A549 (cell line): ENCODE measurements around the gene CDH26. TPM values are rescaled to one million over a fixed set of nuclear protein-coding genes. Genes with fewer than 3 reads are reported as not detected.

Experiments
- ATAC-seq, 2 experiments: fragments of 200-7000 bp in 1 of 2; fragments of >200 bp in 1 of 2; cut with Nextera tagmentation in 1 of 2; cut with Tn5 transposase in 1 of 2; 3 replicates each; pipeline versions ENCODE4 v1.8.0 to v1.9.1; 2018 to 2020; ENCODE audit warnings: mild to moderate bottlenecking in 1 of 2, moderate library complexity in 1 of 2
- CTCF ChIA-PET: fragments of 300-600 bp; sonication (Branson Sonifier 250); formaldehyde crosslinking; extraction: SDS; loops from one replicate; lab custom pipeline; 2021; ENCODE audit warnings: antibody characterized with exemption, inconsistent platforms; lab: Yijun Ruan, JAX
- POLR2A ChIA-PET: fragments of 350-600 bp; formaldehyde crosslinking; extraction: SDS; loops from one replicate; lab custom pipeline; 2021; ENCODE audit warnings: antibody characterized with exemption, inconsistent platforms; lab: Yijun Ruan, JAX
- DNase-seq, 2 experiments: peaks; one replicate each; pipeline versions ENCODE4 v3.0.0 to v3.0.0-alpha.2; 2011 to 2016; ENCODE audit warnings: low read depth in 1 of 2, low spot score in 1 of 2
- FAIRE-seq: peaks from 2 replicates; lab custom pipeline; 2011; peaks lifted over from hg19 to GRCh38; lab: Jason Lieb, UNC
- H3K27ac ChIP-seq, 2 experiments: fragments of >200 bp; sonication (Bioruptor Twin); formaldehyde crosslinking; 3 replicates each; pipeline ENCODE4 v1.5.1; 2016 to 2017
- H3K4me1 ChIP-seq: fragments of >200 bp; sonication (Bioruptor Twin); formaldehyde crosslinking; 3 replicates; pipeline ENCODE4 v1.6.1; 2016
- H3K4me2 ChIP-seq: fragments of >200 bp; sonication (Bioruptor Twin); formaldehyde crosslinking; 3 replicates; pipeline ENCODE4 v1.6.1; 2016
- H3K4me3 ChIP-seq: fragments of >200 bp; sonication (Bioruptor Twin); formaldehyde crosslinking; 3 replicates; pipeline ENCODE4 v1.5.1; 2016
- H3K9me3 ChIP-seq: fragments of >200 bp; sonication (Bioruptor Twin); formaldehyde crosslinking; 3 replicates; pipeline ENCODE4 v1.6.1; 2016
- CBX8 ChIP-seq: fragments of 200-600 bp; sonication (generic); IDR thresholded peaks from 2 replicates; pipeline ENCODE4 v1.6.1; 2016
- CEBPB ChIP-seq, 2 experiments: fragments of >200 bp in 1 of 2; sonication (Bioruptor Twin) in 1 of 2; formaldehyde crosslinking in 1 of 2; IDR thresholded peaks; 2 replicates each; pipeline ENCODE4 v1.6.1; 2012 to 2016
- CHD4 ChIP-seq: fragments of 200-600 bp; sonication (generic); IDR thresholded peaks from 2 replicates; pipeline ENCODE4 v1.6.1; 2016; ENCODE audit warnings: antibody characterized with exemption, mild to moderate bottlenecking, borderline replicate concordance
- HOXB5 ChIP-seq: fragments of 250-450 bp; sonication (Bioruptor Pico); IDR thresholded peaks from 2 replicates; pipeline ENCODE4 v1.5.0; 2020; ENCODE audit warnings: mild to moderate bottlenecking, moderate library complexity
- JUN ChIP-seq, 2 experiments: fragments of >200 bp; sonication (Bioruptor Twin); formaldehyde crosslinking; IDR thresholded peaks; 2 replicates in 1 of 2; 3 replicates in 1 of 2; pipeline ENCODE4 v1.6.1; 2016 to 2017
- MAFK ChIP-seq: fragments of 450-650 bp; IDR thresholded peaks from 2 replicates; pipeline ENCODE4 v1.6.1; 2014; ENCODE audit not compliant: partially characterized antibody
- MYC ChIP-seq: IDR thresholded peaks from 2 replicates; pipeline ENCODE4 v1.6.1; 2012; ENCODE audit warnings: mild to moderate bottlenecking, inconsistent platforms, low read length, improper control_type of control experiment, borderline replicate concordance
- POLR2AphosphoS2 ChIP-seq: conservative IDR thresholded peaks from 2 replicates; pipeline ENCODE4 v1.6.1; 2012; ENCODE audit warnings: low read length, improper control_type of control experiment, inconsistent platforms
- TP53 ChIP-seq: fragments of 250-450 bp; sonication (Bioruptor Pico); IDR thresholded peaks from 2 replicates; pipeline ENCODE4 v1.5.0; 2021; ENCODE audit warnings: mild to moderate bottlenecking, moderate library complexity
- ZFP36 ChIP-seq: fragments of 450-650 bp; IDR thresholded peaks from 2 replicates; pipeline ENCODE4 v1.6.1; 2014; ENCODE audit warnings: borderline replicate concordance; ENCODE audit not compliant: partially characterized antibody
- WGBS: methylation state at CpG from one replicate; pipeline ENCODE4 v1.1.6; 2017; ENCODE audit errors: missing lambda C conversion rate; 5-methylcytosine and 5-hydroxymethylcytosine counted together
- polyA plus RNA-seq, 4 experiments: library from polyadenylated mRNA; depleted of rRNA in 3 of 4; stranded (reverse); fragments of >200 nt; fragmentation: RNase III in 1 of 4; extraction: RNeasy Plus Mini Kit Qiagen cat#74134 plus additional on column Dnase treatment in 1 of 4; gene quantifications; 2 replicates in 3 of 4; 3 replicates in 1 of 4; pipeline ENCODE4 v1.2.3, GENCODE V29; 2011 to 2017
- TF ChIP-seq, protein P1 (sequence below): IDR thresholded peaks from 2 replicates; pipeline ENCODE4 v1.6.1; 2012; ENCODE audit warnings: low read depth, borderline replicate concordance
- TF ChIP-seq, protein P2 (sequence below): fragments of 450-650 bp; IDR thresholded peaks from 2 replicates; pipeline ENCODE4 v1.6.1; 2014; ENCODE audit warnings: antibody characterized with exemption
- TF ChIP-seq, protein P3 (sequence below): IDR thresholded peaks from 2 replicates; pipeline ENCODE4 v1.6.1; 2012
- TF ChIP-seq, protein P4 (sequence below): IDR thresholded peaks from 2 replicates; pipeline ENCODE4 v1.6.1; 2012
- TF ChIP-seq, protein P5 (sequence below): fragments of 150-350 bp; IDR thresholded peaks from 2 replicates; pipeline ENCODE4 v1.6.1; 2014; ENCODE audit warnings: low read depth, mild to moderate bottlenecking, low read length
- TF ChIP-seq, protein P6 (sequence below): fragments of 250-450 bp; sonication (Bioruptor Pico); IDR thresholded peaks from 2 replicates; pipeline ENCODE4 v1.5.0; 2020; ENCODE audit warnings: low read depth, mild to moderate bottlenecking, moderate library complexity
- TF ChIP-seq, protein P7 (sequence below): fragments of >200 bp; sonication (Bioruptor Twin); formaldehyde crosslinking; IDR thresholded peaks from 3 replicates; pipeline ENCODE4 v1.6.1; 2016

CDH26 gene
- polyA plus RNA-seq, 2 of the 4 experiments (the other 2 are of a cell fraction) = 0.27 to 0.57 TPM

DNA sequence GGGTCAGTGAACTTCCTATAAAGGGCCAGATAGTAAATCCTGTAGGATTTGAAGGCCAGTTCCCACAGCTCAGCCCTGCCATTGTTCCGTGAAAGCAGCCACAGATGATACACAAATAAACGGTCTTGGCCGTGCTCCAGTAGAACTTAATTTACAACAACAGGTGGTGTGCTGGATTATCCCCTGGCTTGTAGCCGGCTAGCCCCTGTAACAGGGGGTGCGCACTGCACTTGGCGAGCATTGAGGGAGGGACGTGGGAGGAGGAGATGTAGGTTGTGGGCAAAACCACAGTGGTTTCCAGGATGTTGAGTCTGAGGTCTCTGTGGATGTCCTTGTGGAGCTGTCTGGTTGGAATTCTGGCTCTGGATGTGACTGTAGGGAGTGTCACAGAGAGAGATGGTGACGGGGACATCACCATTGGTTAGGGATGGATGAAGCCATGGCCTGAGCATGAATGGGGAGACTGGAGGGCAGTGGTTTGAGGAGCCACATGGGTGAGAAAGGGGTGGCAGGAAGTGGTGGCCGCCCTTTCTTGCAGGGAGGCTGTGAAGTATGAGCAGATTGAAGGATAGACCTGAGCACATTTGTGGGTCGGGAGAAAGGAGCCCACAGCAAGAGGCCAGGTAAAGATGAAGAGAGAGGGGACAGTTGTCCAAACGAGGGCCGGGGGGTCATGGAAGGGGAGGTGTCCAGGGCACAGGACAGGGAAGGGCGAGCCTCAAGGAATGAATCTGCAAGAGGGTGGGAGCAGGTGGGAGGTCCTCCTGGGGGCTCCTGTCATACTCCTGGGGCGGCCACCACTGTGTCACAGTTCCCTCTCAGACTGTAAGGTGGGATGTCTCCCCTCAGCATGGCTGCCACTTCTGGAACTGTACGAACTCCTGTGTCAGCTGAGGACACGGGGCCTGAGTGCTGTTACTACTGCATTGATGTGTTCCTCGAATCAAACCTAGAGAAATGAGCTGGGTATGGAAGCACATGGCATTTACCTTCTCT lies 53.6 kb downstream of the CDH26 start:
- TF ChIP-seq, protein P1, sequence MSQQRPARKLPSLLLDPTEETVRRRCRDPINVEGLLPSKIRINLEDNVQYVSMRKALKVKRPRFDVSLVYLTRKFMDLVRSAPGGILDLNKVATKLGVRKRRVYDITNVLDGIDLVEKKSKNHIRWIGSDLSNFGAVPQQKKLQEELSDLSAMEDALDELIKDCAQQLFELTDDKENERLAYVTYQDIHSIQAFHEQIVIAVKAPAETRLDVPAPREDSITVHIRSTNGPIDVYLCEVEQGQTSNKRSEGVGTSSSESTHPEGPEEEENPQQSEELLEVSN = no peak
- TF ChIP-seq, protein P2, sequence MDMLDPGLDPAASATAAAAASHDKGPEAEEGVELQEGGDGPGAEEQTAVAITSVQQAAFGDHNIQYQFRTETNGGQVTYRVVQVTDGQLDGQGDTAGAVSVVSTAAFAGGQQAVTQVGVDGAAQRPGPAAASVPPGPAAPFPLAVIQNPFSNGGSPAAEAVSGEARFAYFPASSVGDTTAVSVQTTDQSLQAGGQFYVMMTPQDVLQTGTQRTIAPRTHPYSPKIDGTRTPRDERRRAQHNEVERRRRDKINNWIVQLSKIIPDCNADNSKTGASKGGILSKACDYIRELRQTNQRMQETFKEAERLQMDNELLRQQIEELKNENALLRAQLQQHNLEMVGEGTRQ = no peak
- TF ChIP-seq, protein P3, sequence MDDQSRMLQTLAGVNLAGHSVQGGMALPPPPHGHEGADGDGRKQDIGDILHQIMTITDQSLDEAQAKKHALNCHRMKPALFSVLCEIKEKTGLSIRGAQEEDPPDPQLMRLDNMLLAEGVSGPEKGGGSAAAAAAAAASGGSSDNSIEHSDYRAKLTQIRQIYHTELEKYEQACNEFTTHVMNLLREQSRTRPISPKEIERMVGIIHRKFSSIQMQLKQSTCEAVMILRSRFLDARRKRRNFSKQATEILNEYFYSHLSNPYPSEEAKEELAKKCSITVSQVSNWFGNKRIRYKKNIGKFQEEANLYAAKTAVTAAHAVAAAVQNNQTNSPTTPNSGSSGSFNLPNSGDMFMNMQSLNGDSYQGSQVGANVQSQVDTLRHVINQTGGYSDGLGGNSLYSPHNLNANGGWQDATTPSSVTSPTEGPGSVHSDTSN = no peak
- TF ChIP-seq TP53 (CRISPR knock-in tag) = no peak
- TF ChIP-seq JUN (IDR thresholded peaks at IDR 0.05) = no peak
- TF ChIP-seq CBX8 = no peak
- no peak for TF ChIP-seq HOXB5 (CRISPR knock-in tag)
- no peak for TF ChIP-seq MYC
- TF ChIP-seq, protein P4, sequence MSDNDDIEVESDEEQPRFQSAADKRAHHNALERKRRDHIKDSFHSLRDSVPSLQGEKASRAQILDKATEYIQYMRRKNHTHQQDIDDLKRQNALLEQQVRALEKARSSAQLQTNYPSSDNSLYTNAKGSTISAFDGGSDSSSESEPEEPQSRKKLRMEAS = no peak
- TF ChIP-seq, protein P5, sequence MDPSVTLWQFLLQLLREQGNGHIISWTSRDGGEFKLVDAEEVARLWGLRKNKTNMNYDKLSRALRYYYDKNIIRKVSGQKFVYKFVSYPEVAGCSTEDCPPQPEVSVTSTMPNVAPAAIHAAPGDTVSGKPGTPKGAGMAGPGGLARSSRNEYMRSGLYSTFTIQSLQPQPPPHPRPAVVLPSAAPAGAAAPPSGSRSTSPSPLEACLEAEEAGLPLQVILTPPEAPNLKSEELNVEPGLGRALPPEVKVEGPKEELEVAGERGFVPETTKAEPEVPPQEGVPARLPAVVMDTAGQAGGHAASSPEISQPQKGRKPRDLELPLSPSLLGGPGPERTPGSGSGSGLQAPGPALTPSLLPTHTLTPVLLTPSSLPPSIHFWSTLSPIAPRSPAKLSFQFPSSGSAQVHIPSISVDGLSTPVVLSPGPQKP = no peak
- no peak for TF ChIP-seq MAFK
- TF ChIP-seq, protein P6, sequence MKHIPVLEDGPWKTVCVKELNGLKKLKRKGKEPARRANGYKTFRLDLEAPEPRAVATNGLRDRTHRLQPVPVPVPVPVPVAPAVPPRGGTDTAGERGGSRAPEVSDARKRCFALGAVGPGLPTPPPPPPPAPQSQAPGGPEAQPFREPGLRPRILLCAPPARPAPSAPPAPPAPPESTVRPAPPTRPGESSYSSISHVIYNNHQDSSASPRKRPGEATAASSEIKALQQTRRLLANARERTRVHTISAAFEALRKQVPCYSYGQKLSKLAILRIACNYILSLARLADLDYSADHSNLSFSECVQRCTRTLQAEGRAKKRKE (CRISPR knock-in tag) = no peak
- TF ChIP-seq POLR2AphosphoS2 = no peak
- TF ChIP-seq CHD4 = no peak
- TF ChIP-seq CEBPB (IDR thresholded peaks at IDR 0.05) = no peak
- no peak for TF ChIP-seq ZFP36
- TF ChIP-seq, protein P7, sequence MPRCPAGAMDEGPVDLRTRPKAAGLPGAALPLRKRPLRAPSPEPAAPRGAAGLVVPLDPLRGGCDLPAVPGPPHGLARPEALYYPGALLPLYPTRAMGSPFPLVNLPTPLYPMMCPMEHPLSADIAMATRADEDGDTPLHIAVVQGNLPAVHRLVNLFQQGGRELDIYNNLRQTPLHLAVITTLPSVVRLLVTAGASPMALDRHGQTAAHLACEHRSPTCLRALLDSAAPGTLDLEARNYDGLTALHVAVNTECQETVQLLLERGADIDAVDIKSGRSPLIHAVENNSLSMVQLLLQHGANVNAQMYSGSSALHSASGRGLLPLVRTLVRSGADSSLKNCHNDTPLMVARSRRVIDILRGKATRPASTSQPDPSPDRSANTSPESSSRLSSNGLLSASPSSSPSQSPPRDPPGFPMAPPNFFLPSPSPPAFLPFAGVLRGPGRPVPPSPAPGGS = no peak
- ATAC-seq = no peak
- DNase-seq = no peak
- Histone ChIP-seq H3K9me3 (peaks cover 9% of the 10 kb centered on the region; the same call in 2 of the 3 replicates), H3K4me1 (no peaks in the 10 kb centered on the region), H3K4me2 (no peak overlapping the region), H3K4me3 (no peak overlapping the region), H3K27ac (no peak overlapping the region)
- no peak for FAIRE-seq
- POLR2A ChIA-PET = no interaction called here
- CTCF ChIA-PET = interaction anchor here (0.8 to 1.6 kb wide), 2 partner anchors 9 to 25 kb away, joined by 3 read pairs; no protein-coding TSS in a partner anchor
- WGBS = 39% methylated on average over 16 of the region's 17 CpGs
